ENCODE measurements around the gene PTPRH. TPM values are rescaled to one million over a fixed set of nuclear protein-coding genes. Genes with fewer than 3 reads are reported as not detected.

PTPRH gene
- total RNA-seq, 4 donors from 2014 or later = 26.4 to 261 (median 246) TPM

GRCh38 chr19:55232986-55233385 lies 23.7 kb upstream of the PTPRH start:
- Histone ChIP-seq H3K27ac (no peak overlapping the region), H3K4me3 (no peak overlapping the region), H3K4me1 (peaks cover 0 to 19% (median 1%) of the 10 kb centered on the region in 4 donors), H3K36me3 (peaks cover 0 to 89% (median 0%) of the 10 kb centered on the region in 3 donors), H3K9me3 (no peaks in the 10 kb centered on the region), H3K27me3 (no peaks in the 10 kb centered on the region)
- TF ChIP-seq POLR2A (IDR thresholded peaks at IDR 0.05) (no peak), CTCF (IDR thresholded peaks at IDR 0.05) (no peak)
- no peak for DNase-seq

- H3K27me3 ChIP-seq = no peaks in the 10 kb centered on the region
- peaks cover 0 to 22% (median 1%) of the 10 kb centered on the region in 4 donors for H3K4me1 ChIP-seq
- no peaks in the 10 kb centered on the region for H3K9me3 ChIP-seq
- H3K36me3 ChIP-seq = peaks cover 0 to 89% (median 0%) of the 10 kb centered on the region in 3 donors
- TF ChIP-seq CTCF (IDR thresholded peaks at IDR 0.05) (no peak), POLR2A (IDR thresholded peaks at IDR 0.05) (no peak)
- DNase-seq = no peak
- no peak overlapping the region for H3K27ac ChIP-seq
- H3K4me3 ChIP-seq = no peak overlapping the region
These were observed 22.9 kb upstream of the PTPRH start for GRCh38 chr19:55232286-55232602.

- TF ChIP-seq POLR2A (IDR thresholded peaks at IDR 0.05) = no peak
- TF ChIP-seq CTCF (IDR thresholded peaks at IDR 0.05) = no peak
- peaks cover 0 to 22% (median 1%) of the 10 kb centered on the region in 4 donors for H3K4me1 ChIP-seq
- peaks cover 0 to 89% (median 0%) of the 10 kb centered on the region in 3 donors for H3K36me3 ChIP-seq
- no peaks in the 10 kb centered on the region for H3K9me3 ChIP-seq
- H3K27ac ChIP-seq = no peak overlapping the region
- H3K27me3 ChIP-seq = no peaks in the 10 kb centered on the region
- no peak for DNase-seq
- H3K4me3 ChIP-seq = no peak overlapping the region
These were observed 22.3 kb upstream of the PTPRH start for GRCh38 chr19:55231391-55232285.

- peaks cover 0 to 89% (median 0%) of the 10 kb centered on the region in 3 donors for H3K36me3 ChIP-seq
- H3K9me3 ChIP-seq = no peaks in the 10 kb centered on the region
- no peak for DNase-seq
- no peak overlapping the region for H3K4me3 ChIP-seq
- TF ChIP-seq POLR2A (IDR thresholded peaks at IDR 0.05) (no peak), CTCF (IDR thresholded peaks at IDR 0.05) (no peak)
- no peaks in the 10 kb centered on the region for H3K27me3 ChIP-seq
- peaks cover 0 to 22% (median 1%) of the 10 kb centered on the region in 4 donors for H3K4me1 ChIP-seq
- no peak overlapping the region for H3K27ac ChIP-seq
These were observed 21.5 kb upstream of the PTPRH start for GRCh38 chr19:55230780-55231179.

GRCh38 chr19:55230329-55230728 lies 21.0 kb upstream of the PTPRH start:
- Histone ChIP-seq H3K4me1 (peaks cover 0 to 22% (median 1%) of the 10 kb centered on the region in 4 donors), H3K27ac (no peak overlapping the region), H3K9me3 (no peaks in the 10 kb centered on the region), H3K27me3 (no peaks in the 10 kb centered on the region), H3K4me3 (no peak overlapping the region), H3K36me3 (peaks cover 0 to 87% (median 0%) of the 10 kb centered on the region in 3 donors)
- no peak for DNase-seq
- TF ChIP-seq POLR2A (IDR thresholded peaks at IDR 0.05) (no peak), CTCF (IDR thresholded peaks at IDR 0.05) (no peak)
